ENCODE measurements around the gene LRRC32.

Gene LRRC32

DNA sequence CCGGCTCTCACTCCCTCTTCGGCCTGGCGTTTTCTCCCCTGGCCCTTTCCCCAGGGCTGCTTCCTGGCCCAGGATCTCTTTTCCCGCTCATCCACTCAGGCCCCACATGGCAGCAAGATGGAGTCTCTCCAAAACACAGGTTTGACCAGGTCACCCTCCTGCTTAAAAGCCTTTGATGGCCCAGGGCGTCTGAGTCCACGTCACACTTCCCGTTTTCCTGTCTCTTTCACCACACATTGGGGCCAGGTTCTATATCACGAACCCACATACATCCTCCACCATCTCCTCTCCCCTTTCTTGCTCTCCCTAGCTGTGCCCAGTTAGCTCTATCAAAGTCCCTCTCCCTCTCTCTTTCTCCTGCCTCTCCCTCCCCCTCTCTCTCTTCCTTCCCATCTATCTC is 7.8 kb upstream of the LRRC32 start:
- no peak for DNase-seq

DNA sequence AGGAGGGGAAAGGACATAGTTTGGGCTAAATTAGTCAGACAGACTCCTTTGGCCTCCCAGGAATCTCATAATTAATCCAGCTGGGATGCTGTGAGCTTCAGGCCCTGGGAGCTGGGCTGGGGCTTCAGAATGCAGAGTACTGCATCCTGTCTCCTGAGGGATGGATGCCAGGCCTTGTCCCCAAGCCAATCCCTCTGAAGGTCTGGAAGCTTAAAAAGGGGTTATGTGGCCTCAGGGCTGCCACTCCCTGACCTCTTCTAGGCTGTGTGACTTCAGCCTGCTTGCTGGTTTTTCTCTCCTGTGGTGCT is 6.9 kb upstream of the LRRC32 start:
- no peak for DNase-seq

DNA sequence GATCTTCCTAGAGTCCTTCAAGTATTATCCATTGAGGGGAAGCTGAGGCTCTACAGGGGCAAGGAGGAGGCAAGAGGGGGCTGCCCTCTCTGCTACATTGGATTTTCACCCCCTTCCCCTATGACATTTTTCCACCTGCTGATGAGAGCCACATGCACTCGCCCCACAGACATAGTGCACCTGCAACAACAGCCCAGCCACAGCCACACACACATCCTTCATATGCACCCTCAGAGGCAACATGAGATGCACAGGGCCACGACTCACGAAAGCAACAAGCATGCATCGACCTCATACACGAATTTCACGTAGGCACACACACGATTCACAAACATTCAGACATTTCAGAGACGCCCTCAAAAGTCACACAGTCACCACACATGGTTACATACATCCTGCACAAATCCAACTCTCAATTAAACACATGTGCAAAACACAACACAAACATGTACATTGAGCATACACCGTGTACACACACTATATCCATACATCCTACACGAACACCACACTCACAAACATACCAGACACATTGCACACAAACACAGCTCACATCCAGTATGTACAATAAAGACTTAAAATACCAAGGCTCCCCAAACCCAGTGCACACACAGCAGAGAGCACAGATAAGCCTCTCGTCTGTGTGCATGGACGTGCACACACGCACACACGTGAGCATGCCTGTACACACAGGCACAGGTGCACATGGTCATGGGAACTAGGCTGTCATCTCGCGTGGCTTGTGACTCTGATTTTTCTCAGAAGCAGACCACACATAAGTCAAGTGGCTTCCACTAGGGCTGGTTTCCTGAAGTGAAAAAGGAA is 6.3 kb upstream of the LRRC32 start:
- no peak for DNase-seq

DNA sequence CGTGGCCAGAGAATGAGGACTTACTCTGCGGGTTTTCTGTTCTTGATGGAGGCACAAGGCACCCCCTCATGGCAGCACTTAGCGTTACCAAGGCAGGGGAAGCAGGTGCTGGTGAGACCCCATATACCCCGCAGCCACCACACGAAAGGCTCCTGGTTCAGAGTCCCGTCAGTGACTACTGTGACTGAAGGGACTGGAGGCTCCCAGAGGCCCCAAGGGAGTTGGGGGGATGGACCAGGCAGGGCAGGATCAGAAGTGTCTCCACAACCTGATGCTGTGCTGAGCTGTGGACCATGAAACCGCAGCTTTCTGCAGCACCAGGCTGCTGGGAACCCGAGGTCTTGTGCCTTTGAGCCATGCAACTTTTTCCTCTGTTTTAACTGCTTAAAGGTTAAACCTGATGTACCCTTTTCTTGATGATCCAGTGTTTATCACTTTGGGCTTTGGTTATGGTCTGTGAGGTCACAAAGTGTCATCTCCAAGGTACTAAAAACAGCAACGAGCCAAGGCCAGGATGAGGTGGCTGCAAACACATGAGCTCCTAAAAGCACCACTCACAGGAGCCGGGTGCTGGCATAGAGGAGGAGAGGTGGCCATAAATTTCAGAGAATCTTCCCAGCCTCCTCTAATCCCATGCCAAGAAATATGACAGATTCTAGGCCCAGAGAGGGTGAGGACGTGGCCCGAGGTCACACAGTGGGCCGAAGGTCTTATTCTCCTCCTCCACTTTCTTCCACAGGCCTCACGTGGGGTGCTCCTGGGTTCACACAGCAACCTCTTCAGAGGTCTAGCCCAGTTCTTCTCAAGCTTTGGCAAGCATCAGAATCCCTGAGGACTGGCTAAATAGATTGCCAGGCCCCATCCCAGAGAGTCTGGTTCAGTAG is 4.2 kb upstream of the LRRC32 start:
- no peak for DNase-seq

DNA sequence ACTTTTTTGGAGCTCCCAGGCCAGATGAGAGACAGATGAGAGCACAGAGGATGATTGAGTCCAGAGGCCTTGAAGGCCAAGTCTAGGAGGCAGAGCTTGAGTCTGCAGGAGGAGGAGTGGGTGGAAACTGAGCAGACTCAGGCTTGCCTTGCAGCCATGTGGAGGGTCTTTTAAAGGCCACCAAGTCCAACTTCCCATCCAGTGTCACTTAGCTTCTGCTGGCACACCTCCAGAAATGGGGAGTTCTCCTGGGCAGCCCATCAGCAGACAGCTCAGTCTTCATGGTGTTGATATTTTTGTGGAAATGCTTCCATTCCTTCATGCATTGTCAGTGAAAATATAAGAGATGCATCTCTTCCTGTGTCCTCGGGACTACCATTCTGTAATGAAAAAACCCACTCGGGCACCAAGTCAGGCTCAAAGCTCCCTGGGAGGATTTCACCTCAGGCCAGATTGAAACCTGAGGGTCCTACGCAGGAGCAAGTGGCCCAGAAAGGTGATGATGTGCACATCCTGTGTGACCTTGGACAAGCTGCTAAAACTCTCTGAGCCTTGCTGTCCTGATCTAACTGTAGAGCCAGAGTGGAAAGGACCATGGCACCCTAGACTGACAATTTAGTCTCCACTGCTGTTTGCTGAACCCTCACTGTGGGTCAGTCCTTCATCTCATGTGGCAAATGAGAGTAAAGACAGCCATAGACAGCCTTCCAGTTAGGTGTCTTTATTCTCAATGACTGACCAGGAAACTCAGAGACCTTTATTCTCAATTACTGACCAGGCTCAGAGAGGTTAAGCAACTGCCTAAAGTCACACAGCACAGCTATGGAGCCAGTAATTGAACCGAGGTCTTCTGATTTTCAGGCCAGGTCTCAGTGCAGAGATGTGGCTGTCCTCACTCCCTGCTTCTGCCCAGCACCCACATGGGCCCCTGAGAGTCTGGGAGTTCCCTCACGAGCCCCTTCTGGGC is 2.9 kb upstream of the LRRC32 start:
- DNase-seq = no peak

DNA sequence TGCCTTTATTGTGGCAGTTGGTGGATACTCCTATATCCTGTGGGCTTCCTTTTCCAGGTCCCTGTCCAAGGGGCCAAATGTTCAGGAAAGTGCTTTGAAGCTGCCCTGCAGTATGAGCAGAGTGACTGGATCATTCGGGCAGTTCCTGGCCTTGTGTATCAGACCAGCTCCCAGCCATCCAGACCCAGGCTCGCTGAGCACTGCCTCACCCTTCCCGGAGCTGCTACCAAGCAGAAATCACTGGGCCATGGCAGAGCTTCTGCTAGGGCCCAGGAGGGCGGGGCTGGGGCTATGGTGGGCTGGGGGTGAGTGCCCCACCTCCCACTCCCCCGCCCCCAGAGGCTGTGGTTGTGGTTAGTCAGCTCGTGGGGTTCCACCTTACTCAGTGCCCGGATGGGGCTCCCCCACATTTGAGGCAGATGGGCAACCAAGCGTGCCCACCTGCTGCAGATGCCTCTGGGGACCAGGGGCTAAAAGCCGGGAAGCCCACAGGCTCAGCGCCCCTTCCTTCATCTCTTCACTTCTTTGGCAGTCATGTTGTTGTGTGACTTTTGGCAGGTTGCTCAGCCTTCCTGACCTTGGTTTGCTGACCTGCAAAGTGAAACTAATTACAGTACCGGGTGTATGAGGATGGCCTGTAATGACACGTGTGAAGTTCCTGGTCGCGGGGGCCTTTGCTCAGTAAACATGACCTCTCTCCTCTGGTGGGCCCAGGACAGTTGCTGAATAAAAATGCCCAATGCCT is 2.1 kb upstream of the LRRC32 start:
- no peak for DNase-seq

DNA sequence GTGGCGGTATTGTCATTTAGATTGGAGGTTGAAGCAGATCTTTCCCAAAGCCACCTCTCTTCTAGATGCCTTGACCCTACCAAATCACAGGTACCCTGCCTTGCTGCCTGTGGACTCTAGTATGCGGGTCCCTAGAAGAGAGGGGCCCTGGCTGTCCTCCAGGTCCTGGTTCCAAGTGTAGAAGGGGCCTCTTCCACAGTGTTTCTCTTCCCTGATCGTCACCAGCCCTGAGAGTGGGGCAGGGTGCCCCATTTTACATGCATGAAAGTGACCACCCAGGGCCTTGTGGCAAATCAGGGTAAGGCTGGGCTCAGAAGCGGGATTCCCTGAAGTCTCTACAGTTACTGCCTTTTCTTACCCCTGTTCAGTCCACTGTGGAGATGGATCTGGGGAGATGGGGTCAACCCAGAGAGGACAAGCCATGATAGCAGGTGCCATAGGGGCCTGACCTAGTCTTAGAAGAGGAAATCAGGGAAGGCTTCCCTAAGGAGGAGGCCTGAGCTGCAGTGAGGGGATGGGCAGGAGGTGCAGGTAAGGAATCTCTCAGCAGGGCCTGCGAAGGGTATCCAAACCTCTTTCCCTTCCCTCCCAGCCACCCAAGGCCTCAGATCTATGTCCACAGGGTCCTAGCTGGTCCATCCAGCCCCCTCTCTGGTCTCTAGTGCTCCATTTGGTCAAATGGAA is 1.2 kb upstream of the LRRC32 start:
- DNase-seq = no peak

DNA sequence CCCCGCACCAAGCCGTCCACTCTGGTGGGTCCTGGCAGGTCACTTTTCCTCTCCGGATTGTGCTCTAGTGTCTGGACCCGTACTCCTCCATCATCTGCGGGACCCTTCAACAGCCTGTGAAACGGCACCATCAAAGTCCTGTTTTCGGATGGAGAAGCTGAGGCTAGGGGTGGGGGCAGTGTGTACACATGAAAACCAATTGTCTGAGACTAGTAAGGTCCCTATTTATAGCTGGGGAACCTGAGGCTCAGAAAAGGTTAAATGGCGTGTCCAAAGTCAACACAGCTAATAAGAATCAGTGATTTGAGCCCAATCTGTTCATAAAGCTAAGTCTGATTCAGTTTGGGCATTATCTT is 668 bp upstream of the LRRC32 start:
- no peak for DNase-seq

DNA sequence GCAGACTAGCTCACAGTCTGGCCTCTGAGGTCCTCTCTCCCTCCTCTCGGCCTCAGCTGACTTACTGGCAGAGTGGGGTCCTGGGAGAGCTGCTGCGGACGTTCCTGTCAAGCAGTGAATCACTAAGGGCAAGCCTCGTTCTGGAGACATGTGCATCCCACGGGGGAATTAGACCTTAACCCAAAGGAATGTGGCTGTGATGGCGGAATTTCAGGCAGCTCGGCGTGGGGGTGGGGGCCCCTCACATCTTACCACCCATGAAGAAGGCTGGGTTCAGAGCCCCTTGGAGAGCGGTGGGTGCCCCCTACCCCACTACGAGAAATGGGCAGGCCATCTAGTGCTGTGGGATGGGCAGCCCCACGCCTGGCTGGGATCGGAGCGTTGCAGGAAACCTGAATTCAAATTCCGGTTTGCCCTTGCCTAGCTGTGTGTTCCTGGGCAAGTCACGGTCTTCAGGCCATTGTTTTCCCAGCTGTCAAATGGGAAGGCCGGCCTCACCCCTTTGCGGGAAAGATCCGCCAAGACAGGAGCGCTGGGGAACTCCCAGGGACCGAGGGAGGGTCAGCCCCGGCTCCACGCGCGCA is 554 bp downstream of the LRRC32 start:
- no peak for DNase-seq

DNA sequence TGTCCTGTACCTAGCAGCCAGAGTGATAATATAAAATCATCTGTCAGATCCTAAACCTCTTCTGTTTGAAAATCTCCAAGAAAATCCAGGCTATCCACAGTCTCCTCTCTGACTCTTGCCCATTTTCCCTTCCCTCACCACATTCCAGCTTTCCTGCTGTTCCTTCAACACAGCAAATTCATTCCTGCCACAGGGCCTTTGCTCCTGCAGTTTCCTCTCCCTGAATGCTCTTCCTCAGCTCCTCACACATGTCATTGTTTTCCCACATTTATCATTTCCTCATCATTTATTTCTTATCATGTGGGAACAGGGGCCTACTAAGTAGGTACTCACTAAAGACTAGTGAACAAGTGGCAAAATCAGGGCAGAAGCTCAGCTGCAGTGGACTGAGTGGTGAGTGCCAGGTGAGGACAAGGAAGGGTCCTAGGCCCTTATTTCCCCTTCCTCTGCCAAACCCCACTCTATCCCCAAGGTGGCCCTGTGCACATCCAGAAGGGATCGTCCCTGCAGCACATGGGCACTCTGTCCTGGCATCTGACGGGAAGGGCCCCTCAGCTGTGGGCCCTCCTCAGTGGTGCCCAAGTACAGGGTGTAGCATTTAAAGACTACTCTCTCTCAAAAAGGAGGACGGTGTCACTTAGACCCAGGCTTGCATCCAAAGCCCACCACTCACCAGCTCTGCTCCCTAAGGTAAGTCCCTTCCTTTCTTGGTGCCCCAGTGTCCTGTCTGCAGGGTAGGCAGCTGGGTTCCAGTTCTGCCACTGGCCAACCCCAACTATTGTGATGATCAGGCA is 2.0 kb downstream of the LRRC32 start:
- DNase-seq = no peak

DNA sequence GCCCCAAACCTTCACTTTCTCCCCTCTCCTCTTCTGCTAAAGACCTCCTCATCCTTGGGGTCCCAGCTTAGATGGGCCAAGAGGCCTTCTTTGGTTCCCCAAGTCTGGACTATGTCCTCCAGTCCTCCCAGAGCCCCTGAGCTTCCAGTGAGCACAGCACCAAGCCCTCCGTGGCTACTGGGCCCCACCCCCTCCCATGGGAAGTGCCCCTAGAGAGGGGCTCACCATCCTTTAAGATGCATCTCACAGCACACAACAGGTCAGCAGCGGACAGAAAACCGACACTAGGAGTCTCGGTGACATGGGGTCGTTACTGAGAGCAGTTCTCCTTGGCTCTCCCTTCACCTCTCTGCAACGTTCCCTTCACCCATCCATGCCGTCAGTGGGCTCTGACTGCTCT is 2.7 kb downstream of the LRRC32 start:
- DNase-seq = no peak

DNA sequence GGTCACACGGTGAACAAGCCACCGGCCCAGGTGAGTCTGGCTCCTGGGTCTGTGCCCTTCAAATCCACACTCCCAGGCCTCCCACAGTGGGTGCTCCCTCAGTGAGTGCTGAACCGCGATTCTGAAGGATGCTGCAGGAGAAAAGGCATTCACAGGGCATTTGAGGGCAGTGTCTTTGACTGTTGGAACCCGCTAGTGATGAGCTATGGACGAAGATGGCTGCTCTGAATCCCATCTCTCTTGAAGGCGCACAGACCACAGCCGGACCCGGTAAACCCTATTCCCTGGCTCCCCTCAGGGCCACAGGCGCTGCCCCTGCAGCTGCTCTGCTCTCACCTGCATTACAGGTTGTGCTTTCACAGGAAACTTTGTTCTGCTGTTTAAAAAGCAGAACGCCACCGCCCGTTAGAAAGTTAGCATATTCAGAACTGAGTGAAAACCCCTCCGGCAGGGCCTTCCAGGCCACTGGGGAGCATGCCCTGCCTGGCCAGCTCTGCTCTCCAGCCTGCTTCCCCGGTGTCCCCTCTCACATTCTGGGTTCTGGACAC is 3.2 kb downstream of the LRRC32 start:
- DNase-seq = no peak

DNA sequence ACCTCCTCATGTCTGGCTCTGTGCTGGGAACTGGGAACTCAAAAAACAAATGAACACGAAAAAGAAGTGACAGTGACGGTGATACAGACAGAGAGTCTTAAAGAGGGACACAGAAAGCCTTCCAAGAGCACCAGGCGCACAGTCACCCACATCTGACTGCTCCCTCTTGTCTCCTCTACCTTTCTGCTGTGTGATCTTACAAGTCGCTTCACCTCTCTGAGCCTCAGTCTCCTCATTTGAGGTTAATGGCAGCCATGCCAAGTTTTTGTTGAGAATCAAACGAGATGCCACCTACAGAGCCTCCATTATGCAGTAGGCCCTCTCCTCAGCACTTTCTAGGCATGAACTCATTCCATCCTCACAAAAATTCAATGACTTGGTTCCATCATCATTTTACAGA is 3.7 kb downstream of the LRRC32 start:
- DNase-seq = no peak

DNA sequence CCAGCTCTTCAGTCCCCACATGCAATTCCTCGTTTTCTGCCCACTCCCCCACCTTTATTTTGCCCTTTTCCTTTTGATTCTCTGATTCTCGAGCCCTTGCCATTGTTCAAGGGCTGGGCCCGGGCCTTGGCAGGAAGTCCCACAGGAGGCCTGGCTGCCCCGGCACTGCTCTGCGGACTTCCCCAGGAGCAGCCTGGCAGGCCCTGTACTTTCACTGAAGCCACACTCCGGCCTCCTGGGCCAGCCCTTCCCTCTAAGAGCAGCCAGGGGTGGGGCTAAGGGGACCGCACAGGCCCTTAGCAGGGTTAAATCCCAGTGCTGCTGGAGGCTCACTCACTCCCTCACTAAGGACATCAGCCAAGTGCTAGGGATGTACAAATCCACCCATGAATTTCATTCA is 4.1 kb downstream of the LRRC32 start:
- DNase-seq = no peak

DNA sequence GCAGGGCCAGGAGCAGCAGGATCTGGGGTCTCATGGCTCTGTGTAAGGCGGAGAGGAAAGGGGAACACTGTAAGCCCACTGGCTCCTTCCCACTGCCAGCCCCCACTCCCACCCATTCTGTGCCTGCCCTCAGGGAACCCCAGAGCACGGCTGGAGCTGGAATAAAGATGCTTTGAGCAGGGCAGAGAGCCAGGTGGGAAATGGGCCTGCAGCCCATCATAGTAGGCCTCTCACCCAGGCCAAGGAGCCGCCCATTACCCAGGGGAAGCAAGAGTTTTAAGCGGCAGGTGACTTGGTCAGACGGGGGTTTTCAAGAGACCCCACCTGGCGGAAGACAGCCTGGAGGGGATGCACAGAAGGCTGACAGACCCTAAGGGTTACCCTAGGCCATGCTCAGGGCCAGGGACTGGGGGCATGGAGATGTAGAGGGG is 4.6 kb downstream of the LRRC32 start:
- DNase-seq = no peak

DNA sequence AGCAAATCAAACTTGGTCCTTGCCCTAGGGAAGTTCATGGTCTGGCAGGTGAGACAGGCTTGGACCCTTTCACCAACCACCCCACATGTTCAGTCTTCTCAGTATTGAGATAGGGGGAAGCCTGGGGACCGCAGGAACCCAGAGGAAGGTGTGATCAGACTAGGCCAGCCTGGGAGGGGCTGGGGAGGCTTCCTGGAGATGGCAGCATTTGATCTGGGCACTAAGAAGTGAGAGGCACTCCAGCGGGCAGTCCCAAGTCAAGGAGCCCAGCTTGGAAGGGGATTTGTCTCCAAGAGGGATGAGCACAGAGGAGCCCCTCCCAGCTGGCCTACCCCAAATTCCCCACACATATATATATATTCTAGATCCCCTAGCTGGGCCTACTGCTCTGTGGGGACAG is 5.4 kb downstream of the LRRC32 start:
- no peak for DNase-seq

DNA sequence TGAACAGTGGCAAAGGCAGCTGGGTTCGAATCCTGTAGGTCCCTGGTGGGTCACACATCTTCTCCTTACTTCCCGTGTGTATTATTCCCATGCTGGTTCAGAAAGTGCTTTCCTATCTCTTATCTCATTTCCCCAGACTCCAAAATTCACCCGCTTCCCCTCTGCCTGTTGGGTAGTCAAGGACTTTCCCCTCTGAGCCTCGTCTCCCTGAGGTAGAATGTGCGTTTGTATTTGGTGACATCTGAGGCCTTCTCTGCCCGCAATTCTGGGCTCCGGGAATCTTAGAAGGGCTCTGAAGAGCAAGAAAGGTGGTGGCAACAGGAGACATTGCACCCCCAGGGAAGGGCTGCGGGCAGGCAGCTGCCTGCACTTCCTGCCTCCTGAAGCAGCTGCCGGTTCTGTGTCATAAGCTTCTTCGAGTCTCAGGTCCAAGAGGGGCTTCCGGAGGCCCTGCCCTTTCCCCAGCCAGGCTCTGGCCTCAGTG is 5.9 kb downstream of the LRRC32 start:
- no peak for DNase-seq

DNA sequence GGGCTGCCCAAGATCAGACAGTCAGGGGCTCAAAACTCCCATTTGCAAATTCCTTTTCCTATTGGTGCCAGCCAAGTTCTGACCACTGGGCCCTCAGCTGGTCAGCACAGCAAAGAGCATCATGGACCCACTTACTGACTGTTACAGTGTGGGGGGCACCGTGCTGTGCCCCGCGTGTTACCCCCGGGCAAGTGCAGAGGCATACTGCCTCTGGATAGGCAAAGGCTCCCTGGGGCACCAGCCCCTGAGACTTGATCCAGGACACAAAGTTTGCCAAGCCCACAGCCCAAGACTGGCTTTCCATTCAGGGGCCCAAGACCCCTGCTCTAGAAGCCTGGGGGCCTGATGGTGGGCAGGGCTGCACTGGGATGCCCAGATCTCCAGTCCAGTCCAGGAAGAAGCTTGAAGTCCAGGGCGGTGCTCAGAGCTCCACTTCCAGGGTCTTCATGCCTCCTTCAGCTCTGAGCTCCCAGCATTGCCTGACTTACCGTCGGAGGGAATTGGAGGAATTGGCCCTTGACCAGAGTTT is 6.6 kb downstream of the LRRC32 start:
- DNase-seq = no peak

DNA sequence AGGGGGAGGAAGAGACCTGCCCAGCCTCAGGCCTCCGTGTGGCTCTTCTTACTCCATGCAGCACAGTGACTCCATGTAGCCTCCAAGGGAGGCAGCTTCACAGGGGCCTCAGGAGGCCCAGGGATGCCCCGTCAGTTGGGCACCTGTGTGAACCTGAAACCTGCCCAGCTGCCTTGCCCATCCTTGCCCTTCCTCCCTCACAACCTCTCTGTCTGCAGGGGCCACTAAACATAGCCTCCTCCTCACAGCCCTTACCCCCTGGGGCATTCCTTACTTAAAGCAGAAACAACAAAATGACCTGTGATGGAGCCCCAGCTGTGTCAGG is 7.1 kb downstream of the LRRC32 start:
- no peak for DNase-seq

All from T-helper 9 cell (primary cell).